ENCODE results near the gene LYPD1. TPM values are rescaled to one million over a fixed set of nuclear protein-coding genes. Genes with fewer than 3 reads are reported as not detected.

The LYPD1 gene
- total RNA-seq, 4 donors from 2014 or later = 0.32 TPM; not detected in 3

- no peak overlapping the region for H3K4me3 ChIP-seq (ENCODE audit: low read depth, poor library complexity, severe bottlenecking)
- 82 to 86% methylated on average over 8 of the region's 8 CpGs for WGBS, 2 donors
- no peak for TF ChIP-seq POLR2A (IDR thresholded peaks at IDR 0.05)
- TF ChIP-seq CTCF (IDR thresholded peaks at IDR 0.05) = no peak
- no peak for DNase-seq (ENCODE audit: low spot score in 2 of 2)
- intact Hi-C loops (cut with DNase I; ENCODE audit: low total_unique reads) = no loop called here
Measured at GRCh38 chr2:132646540-132647108, 23.4 kb downstream of the LYPD1 start.

GRCh38 chr2:132645722-132646539 is 24.1 kb downstream of the LYPD1 start:
- intact Hi-C loops (cut with DNase I; ENCODE audit: low total_unique reads) = no loop called here
- 82 to 89% methylated on average over 18 of the region's 18 CpGs for WGBS, 2 donors
- no peak for TF ChIP-seq CTCF (IDR thresholded peaks at IDR 0.05)
- no peak for TF ChIP-seq POLR2A (IDR thresholded peaks at IDR 0.05)
- no peak overlapping the region for H3K4me3 ChIP-seq (ENCODE audit: low read depth, poor library complexity, severe bottlenecking)
- DNase-seq (ENCODE audit: low spot score in 2 of 2) = no peak

- no peak for TF ChIP-seq POLR2A (IDR thresholded peaks at IDR 0.05)
- no peak for TF ChIP-seq CTCF (IDR thresholded peaks at IDR 0.05)
- 83 to 85% methylated on average over 34 to 35 of the region's 35 CpGs for WGBS, 2 donors
- intact Hi-C loops (cut with DNase I; ENCODE audit: low total_unique reads) = no loop called here
- no peak overlapping the region for H3K4me3 ChIP-seq (ENCODE audit: low read depth, poor library complexity, severe bottlenecking)
- no peak for DNase-seq (ENCODE audit: low spot score in 2 of 2)
Measured at GRCh38 chr2:132645176-132645575, 24.8 kb downstream of the LYPD1 start.

- DNase-seq (ENCODE audit: low spot score in 2 of 2) = no peak
- 89% methylated on average over 2 of the region's 2 CpGs for WGBS, 2 donors
- no peak for TF ChIP-seq CTCF (IDR thresholded peaks at IDR 0.05)
- no peak overlapping the region for H3K4me3 ChIP-seq (ENCODE audit: low read depth, poor library complexity, severe bottlenecking)
- intact Hi-C loops (cut with DNase I; ENCODE audit: low total_unique reads) = no loop called here
Measured at GRCh38 chr2:132642415-132642814, 27.6 kb downstream of the LYPD1 start.

- intact Hi-C loops (cut with DNase I; ENCODE audit: low total_unique reads) = no loop called here
- H3K4me3 ChIP-seq (ENCODE audit: low read depth, poor library complexity, severe bottlenecking) = no peak overlapping the region
- no peak for DNase-seq (ENCODE audit: low spot score in 2 of 2)
- TF ChIP-seq POLR2A (IDR thresholded peaks at IDR 0.05) (no peak), CTCF (IDR thresholded peaks at IDR 0.05) (no peak)
Measured at GRCh38 chr2:132641819-132642218, 28.2 kb downstream of the LYPD1 start.
